Spinal cord (tissue), 10 donors: Measurements from ENCODE around the gene ZNF692. TPM values are rescaled to one million over a fixed set of nuclear protein-coding genes. Genes with fewer than 3 reads are reported as not detected.
"Not testable (repeated sequence)": the region's sequence is repeated elsewhere in the genome, so short reads cannot be mapped to it uniquely, and the experiment has no call there.

Experiments
- DNase-seq, 6 donors: peaks; one replicate each; pipeline versions ENCODE4 v3.0.0 to v3.0.0-alpha.2; 2013 to 2015; ENCODE audit warnings: low spot score in 6 of 6, low read depth in 4 of 6
- H3K27ac ChIP-seq: one replicate; pipeline ENCODE4 v1.5.1; 2013; ENCODE audit warnings: low read depth, low read length, control low read depth
- H3K27me3 ChIP-seq: one replicate; pipeline ENCODE4 v1.6.1; 2013; ENCODE audit warnings: low read length; ENCODE audit not compliant: control insufficient read depth, insufficient read depth
- H3K36me3 ChIP-seq: one replicate; pipeline ENCODE4 v1.6.1; 2013; ENCODE audit warnings: low read length; ENCODE audit not compliant: control insufficient read depth, insufficient read depth
- H3K4me1 ChIP-seq: one replicate; pipeline ENCODE4 v1.6.1; 2013; ENCODE audit warnings: low read length; ENCODE audit not compliant: control insufficient read depth, insufficient read depth
- H3K4me3 ChIP-seq: one replicate; pipeline ENCODE4 v1.5.1; 2013; ENCODE audit warnings: low read depth, low read length, control low read depth
- H3K9me3 ChIP-seq: one replicate; pipeline ENCODE4 v1.6.1; 2013; ENCODE audit warnings: low read length; ENCODE audit not compliant: control insufficient read depth, insufficient read depth
- WGBS: methylation state at CpG from one replicate; pipeline ENCODE4 v1.1.5; 2013; ENCODE audit warnings: missing lambda C conversion rate; ENCODE audit not compliant: insufficient coverage; 5-methylcytosine and 5-hydroxymethylcytosine counted together
- polyA plus RNA-seq, 2 donors: library from polyadenylated mRNA; unstranded; fragments of 120-200 nt; gene quantifications; one replicate each; pipeline ENCODE4 v1.2.1, GENCODE V29; 2013; ENCODE audit not compliant: insufficient read length in 2 of 2
- total RNA-seq, 2 donors: library from RNA; depleted of rRNA in 1 of 2; stranded (reverse); fragments of 120-200 nt in 1 of 2; fragments of >200 nt in 1 of 2; gene quantifications; one replicate each; pipeline versions ENCODE4 v1.2.3 to v1.2.4, GENCODE V29; 2013 to 2014
- donor health status: healthy.

Gene ZNF692
- total and polyA plus RNA-seq, 4 donors, result 13.6 to 89.3 (median 51.1) TPM

- not testable (repeated sequence) for H3K36me3 ChIP-seq, H3K4me1 ChIP-seq, DNase-seq, H3K27me3 ChIP-seq, H3K4me3 ChIP-seq, H3K9me3 ChIP-seq, H3K27ac ChIP-seq
- WGBS, result no CpG with 5 or more reads among the region's 7 CpGs
Measured at GRCh38 chr1:248882427-248882826, 23.5 kb upstream of the ZNF692 start.

GRCh38 chr1:248881261-248881660 is 22.4 kb upstream of the ZNF692 start:
- H3K4me3 ChIP-seq, result no peak overlapping the region
- DNase-seq, result no peak
- WGBS, result 100% methylated on average over 1 of the region's 1 CpG
- no peaks in the 10 kb centered on the region for H3K9me3 ChIP-seq
- H3K27ac ChIP-seq, result no peak overlapping the region
- no peaks in the 10 kb centered on the region for H3K36me3 ChIP-seq
- H3K27me3 ChIP-seq, result no peaks in the 10 kb centered on the region
- no peaks in the 10 kb centered on the region for H3K4me1 ChIP-seq

- Histone ChIP-seq H3K4me1 (peaks cover 12% of the 10 kb centered on the region), H3K27ac (peak overlapping the region; percentile 99), H3K9me3 (no peaks in the 10 kb centered on the region), H3K36me3 (no peaks in the 10 kb centered on the region), H3K27me3 (no peaks in the 10 kb centered on the region), H3K4me3 (peak overlapping the region; percentile 94)
- DNase-seq, result peak in 5 of 6 donors; percentile 82 to 99 (median 90)
- 5% methylated on average over 17 of the region's 23 CpGs for WGBS
Measured at GRCh38 chr1:248873993-248874533, 15.2 kb upstream of the ZNF692 start.

GRCh38 chr1:248873409-248873992 is 14.6 kb upstream of the ZNF692 start:
- under 1% methylated on average over 39 of the region's 41 CpGs for WGBS
- H3K27ac ChIP-seq, result peak overlapping the region; percentile 99
- peaks cover 12% of the 10 kb centered on the region for H3K4me1 ChIP-seq
- no peaks in the 10 kb centered on the region for H3K9me3 ChIP-seq
- H3K4me3 ChIP-seq, result peak overlapping the region; percentile 94
- H3K27me3 ChIP-seq, result no peaks in the 10 kb centered on the region
- peak; percentile 92 to 99 (median 94) for DNase-seq
- H3K36me3 ChIP-seq, result no peaks in the 10 kb centered on the region

GRCh38 chr1:248872752-248873408 is 14.0 kb upstream of the ZNF692 start:
- peak overlapping the region; percentile 94 for H3K4me3 ChIP-seq
- H3K4me1 ChIP-seq, result peaks cover 12% of the 10 kb centered on the region
- H3K27ac ChIP-seq, result peak overlapping the region; percentile 99
- no peaks in the 10 kb centered on the region for H3K36me3 ChIP-seq
- H3K27me3 ChIP-seq, result no peaks in the 10 kb centered on the region
- no peaks in the 10 kb centered on the region for H3K9me3 ChIP-seq
- WGBS, result 0% methylated on average over 10 of the region's 31 CpGs
- DNase-seq, result peak in 5 of 6 donors; percentile 56 to 88 (median 60)

- H3K9me3 ChIP-seq, result no peaks in the 10 kb centered on the region
- no peak for DNase-seq
- no peaks in the 10 kb centered on the region for H3K27me3 ChIP-seq
- H3K4me3 ChIP-seq, result no peak overlapping the region
- no peak overlapping the region for H3K27ac ChIP-seq
- H3K4me1 ChIP-seq, result peaks cover 12% of the 10 kb centered on the region
- no peaks in the 10 kb centered on the region for H3K36me3 ChIP-seq
- WGBS, result 93% methylated on average over 3 of the region's 3 CpGs
Measured at GRCh38 chr1:248871837-248872401, 13.0 kb upstream of the ZNF692 start.

GRCh38 chr1:248862998-248863881 is 4.4 kb upstream of the ZNF692 start:
- Histone ChIP-seq H3K27me3 (no peaks in the 10 kb centered on the region), H3K27ac (peak overlapping the region; percentile 75)

GRCh38 chr1:248862695-248862997 is 3.8 kb upstream of the ZNF692 start:
- Histone ChIP-seq H3K27me3 (no peaks in the 10 kb centered on the region), H3K4me1 (peaks cover 29% of the 10 kb centered on the region), H3K27ac (peak overlapping the region; percentile 75), H3K4me3 (peak overlapping the region; percentile 68), H3K9me3 (no peaks in the 10 kb centered on the region), H3K36me3 (no peaks in the 10 kb centered on the region)
- DNase-seq, result no peak
- 26% methylated on average over 4 of the region's 4 CpGs for WGBS

More at GRCh38 chr1:248862998-248863881, 4.4 kb upstream of the ZNF692 start:
- Histone ChIP-seq H3K4me3 (peak overlapping the region; percentile 68), H3K4me1 (peaks cover 24% of the 10 kb centered on the region), H3K9me3 (no peaks in the 10 kb centered on the region), H3K36me3 (no peaks in the 10 kb centered on the region)
- peak in 4 of 6 donors; percentile 69 to 96 (median 82) for DNase-seq
- 2% methylated on average over 46 of the region's 46 CpGs for whole genome bisulfite sequencing

GRCh38 chr1:248861616-248862015 is 2.7 kb upstream of the ZNF692 start:
- no peak for DNase-seq
- H3K36me3 ChIP-seq, result peaks cover 5% of the 10 kb centered on the region
- no CpG with 5 or more reads among the region's 2 CpGs for WGBS

More at GRCh38 chr1:248861616-248862015, 2.7 kb upstream of the ZNF692 start:
- Histone ChIP-seq H3K27ac (no peak overlapping the region), H3K9me3 (no peaks in the 10 kb centered on the region), H3K4me1 (peaks cover 37% of the 10 kb centered on the region), H3K27me3 (no peaks in the 10 kb centered on the region), H3K4me3 (no peak overlapping the region)
